Activated effector memory CD4-positive, alpha-beta T cell treated with anti-CD3 and anti-CD28 coated beads, Interleukin-2, amount 50 U/mL, for 16 hours (primary cell): Measurements from ENCODE around the gene KBTBD2.
"Not testable (repeated sequence)": the region's sequence is repeated elsewhere in the genome, so short reads cannot be mapped to it uniquely, and the experiment has no call there.

Experiments
- DNase-seq: peaks from one replicate; pipeline ENCODE4 v3.0.0-alpha.2; 2020

The KBTBD2 gene

DNA sequence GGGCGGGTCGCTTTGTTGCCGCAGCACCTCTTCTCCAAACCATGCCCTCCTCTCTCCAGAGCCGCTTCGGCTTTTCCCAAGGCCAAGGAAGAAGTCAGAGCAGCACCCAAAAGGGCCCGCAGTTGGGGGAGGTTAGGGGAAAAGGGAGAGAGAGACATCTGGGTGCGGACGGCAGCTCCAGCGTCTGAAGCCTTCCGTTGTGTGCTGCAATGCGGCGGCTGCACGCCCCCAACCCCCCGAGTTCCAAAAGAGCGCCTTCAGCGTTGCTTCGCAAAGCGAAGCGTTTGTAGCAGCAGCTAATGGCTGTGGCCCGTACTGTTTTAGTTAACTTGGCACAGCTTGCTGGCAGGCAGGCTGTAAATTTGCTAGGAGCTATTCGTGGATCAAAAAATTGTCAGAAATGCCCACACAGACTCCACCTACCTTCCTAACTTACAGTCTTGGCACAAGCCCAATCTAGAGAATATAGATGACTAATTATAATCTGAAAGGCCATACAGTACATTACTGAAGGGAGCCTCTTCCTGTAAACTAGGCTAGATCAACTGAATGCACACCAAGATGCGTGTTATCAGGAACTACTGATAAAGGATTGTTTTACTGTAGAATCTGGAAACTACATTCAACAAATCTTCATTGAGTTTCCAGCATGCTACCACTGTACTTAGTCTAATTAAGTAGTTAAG is 1.1 kb upstream of the KBTBD2 start:
- peak; percentile 80 for DNase-seq

DNA sequence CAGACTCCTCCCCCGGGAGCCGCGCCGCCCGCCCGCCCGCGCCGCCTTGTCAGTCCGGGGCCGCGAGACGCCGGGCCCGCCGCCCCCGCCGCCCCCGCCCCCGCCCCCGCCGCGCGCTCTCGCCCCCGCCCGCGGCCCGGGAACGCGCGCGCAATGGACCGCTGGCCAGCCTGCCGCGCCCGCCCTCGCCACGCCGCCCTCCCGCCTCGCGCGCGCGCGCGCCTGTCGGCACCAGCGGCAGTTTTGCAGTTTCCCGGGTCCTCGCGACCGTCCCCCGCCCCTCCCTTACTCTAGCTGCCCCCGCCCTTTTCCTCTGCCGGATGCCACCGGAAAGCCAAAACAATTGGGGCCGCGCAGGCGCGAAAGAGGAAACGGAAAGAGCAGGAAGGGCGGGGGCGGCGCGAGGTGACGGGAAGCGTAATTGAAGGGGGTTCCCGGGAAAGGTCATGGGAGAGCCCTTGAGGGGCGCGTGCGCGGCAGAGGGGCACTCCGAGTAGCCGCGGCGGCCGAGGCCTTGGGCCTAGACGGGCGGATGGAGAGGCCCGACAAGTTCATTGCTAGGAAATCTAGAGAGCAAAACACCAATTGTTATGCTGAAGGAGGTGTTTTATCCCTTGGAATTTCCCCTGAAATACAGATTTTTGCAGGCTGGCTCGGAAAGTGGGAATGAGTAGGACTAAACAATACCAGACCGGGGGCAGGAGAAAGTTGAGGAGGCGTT is 400 bp upstream of the KBTBD2 start:
- DNase-seq = peak; percentile 99

DNA sequence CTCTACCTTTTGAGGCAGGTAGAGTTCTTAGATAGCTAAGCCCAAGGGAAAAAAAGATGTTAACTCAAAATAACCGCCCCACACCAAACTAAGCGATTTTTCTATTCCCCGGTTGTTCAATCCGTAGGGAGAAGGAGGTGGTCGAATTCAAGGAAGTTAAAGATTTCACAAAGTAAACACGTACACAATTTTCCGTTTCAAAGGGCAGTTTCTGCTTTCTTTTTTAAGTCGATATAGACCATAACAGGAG is 842 bp downstream of the KBTBD2 start:
- no peak for DNase-seq

DNA sequence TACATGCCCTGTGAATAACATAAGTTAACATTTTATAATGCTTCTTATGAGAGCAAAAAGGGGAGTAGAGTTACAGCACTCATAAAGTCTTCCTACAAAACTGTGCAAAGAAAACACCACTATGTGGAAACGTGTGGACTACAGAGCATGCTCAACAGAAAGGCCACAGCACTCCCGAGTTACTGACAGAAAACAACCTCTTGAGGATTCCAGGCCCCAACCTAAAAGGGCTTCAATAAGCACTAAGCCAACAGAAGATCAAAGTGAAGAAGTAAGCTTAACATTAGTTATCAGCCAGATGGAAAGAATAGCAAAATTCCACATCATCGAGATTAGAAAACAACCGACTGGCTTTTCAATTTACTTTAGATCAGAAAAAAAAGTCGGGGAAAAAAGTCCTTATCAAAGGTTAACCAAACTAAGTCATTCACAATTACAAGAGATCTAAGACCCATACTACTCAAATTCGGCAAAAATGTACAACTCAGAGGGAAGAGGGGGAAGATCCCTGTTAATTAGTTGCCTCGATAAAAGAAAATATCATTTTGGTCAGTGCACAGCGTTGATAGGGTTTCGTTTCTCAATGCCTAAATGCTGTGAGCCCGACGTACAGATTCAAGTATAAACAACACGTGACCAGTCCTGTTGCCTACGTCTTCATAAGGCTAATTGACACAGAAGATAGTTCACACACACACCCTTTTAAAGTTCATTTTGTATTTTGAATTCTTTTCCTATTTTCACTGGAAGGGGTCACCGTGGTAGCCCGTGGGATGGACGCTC is 1.4 kb downstream of the KBTBD2 start:
- peak; percentile 68 for DNase-seq

DNA sequence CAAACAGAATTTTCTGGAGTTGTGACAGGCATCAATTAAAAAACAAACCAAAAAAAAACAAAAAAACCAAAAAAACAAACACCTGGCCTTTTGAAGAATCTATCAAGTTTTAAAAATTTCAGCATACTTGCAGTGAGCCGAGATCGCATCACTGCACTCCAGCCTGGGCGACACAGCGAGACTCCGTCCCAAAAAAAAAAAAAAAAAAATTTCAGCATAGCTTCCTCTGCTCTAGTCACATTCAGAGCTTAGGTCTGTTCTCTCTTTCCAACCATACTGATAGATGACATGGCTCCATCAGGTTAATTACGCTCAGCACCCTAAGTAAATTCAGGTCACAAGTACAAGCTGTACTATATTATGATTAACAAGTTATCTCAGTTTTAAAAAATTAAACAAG is 3.1 kb downstream of the KBTBD2 start:
- no peak for DNase-seq

DNA sequence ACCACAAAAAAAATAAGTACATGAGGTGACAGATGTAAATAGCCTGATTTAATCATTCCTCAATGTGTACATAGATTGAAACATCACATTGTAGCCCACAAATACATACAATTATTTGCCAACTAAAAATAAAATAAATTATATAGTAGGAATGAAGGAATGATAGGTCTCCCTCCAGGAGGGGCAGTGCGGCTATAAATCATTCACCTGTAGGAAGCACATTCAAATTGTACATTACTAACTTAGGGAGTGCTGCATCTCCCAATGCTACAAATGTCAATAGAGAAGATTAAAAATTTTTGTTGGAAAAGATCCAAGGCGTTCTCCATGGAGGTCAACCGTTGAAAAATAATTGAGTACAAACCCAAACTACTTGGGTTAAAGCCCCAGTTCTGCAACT is 4.2 kb downstream of the KBTBD2 start:
- DNase-seq = no peak

DNA sequence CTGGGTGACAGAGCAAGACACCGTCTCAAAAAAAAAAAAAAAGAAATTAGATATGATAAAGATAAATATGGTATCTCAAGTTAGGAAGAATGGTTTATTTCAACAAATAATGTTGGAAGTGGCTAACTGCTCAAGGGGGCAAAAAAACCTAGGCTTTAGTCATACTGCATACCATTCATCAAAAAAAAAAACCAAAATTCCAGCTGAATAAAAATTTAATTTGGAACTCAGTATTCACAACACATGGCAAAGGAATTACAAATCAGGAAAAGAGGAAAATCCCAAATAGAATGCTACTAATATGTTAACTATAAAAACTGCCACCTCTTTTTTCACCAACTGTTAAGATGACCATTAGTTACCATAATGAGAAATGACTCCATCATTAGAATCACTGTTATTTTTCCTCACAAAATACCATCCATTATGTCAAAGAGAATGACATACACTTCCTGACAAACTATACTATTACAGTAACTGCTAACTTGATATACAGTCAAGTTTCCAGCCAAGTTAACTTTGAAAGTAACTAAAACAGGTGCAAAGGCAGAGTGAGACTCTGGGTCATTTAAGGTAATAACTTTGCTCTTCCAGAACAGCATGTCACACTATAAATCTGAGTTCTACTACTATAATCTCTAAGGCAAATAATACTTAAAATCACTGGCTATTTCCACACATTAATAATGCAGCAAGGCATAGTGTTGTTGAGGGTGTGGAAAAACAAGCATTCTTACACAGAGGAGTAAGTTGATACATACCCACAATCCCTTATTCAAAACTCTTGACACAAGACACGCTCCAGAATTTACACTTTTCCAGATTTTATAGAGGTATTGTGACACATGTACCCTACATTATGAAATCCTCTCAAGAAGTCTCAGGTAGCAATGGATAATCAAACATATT is 10.2 kb downstream of the KBTBD2 start:
- no peak for DNase-seq

DNA sequence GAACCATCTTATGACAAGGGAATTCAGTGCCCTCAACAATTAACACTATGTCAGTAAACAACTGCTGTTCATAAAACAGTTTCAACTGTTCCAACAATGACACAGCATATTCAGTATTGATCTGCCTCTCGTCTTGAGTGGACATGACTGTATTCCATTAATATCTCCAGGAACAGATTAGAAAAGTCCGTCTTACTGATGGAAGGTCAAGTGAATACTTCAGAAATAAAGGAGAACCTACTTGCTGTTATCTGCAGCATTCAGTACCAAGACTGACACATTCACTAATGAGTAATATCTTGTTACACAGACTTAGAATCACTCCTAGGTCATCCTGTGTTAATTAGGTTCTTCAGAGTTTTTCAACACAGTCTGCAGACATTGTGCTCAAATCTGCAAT is 12.1 kb downstream of the KBTBD2 start:
- DNase-seq = no peak

DNA sequence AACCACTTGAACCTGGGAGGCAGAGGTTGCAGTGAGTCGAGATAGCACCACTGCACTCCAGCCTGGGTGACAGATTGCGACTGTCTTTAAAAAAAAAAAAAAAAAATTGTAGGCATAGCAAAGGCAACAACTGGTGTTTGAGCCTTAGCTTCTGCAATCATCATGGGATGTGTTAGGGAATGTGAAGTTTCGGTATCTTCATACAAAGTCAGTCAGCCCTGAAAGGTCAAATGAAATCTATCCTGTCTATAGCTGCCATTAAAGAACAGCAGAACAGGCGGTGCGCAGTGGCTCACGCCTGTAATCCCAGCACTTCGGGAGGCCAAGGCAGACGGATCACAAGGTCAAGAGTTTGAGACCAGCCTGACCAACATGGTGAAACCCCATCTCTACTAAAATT is 13.5 kb downstream of the KBTBD2 start:
- not testable (repeated sequence) for DNase-seq

DNA sequence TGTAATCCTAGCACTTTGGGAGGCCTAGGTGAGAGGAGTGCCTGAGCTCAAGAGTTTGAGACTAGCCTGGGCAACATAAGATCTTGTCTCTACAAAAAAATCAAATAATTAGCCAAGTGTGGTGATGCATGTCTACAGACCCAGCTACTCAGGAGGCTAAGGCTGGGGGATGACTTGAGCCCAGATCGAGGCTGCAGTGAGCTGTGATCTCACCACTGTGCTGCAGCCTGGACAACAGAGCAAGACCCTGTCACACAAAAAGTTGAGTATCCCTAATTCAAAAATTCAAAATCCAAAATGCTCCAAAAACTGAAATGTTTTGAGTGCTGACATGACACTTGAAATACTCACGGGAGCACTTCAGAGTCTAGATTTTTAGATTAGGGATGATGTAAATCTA is 19.1 kb downstream of the KBTBD2 start:
- no peak for DNase-seq

DNA sequence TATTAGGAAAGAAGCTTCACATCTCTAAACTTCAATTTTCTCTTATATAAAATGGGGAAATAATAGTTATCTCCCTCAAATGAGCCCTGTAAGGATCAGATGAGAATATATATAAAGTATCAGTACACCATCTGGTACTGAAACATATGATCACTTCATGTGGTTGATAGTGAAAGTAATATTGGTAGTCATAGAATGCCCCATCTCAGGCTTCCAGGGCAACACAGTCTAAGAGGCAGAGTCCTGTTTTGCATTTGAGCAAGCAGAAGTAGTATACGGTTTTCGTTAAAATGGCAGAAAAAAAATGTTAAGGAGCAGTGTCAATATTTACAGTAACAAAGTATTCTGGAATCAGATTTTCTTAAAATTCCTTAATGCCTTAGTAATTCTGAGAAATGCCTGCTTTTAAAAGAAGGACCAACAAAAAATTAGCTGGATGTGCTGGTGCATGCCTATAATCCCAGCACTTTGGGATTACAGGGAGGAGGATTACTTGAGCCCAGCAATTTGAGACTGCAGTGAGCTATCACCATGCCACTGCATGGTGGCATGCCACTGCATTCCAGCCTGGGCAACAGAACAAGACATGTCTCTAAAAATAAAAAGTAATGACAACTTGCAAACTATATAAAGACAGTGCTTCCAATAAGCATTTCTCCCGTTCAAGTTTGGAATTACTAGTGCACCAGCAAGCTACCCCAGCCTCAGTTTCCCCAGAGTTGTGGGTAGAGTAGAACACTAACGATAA is 19.8 kb downstream of the KBTBD2 start:
- no peak for DNase-seq

DNA sequence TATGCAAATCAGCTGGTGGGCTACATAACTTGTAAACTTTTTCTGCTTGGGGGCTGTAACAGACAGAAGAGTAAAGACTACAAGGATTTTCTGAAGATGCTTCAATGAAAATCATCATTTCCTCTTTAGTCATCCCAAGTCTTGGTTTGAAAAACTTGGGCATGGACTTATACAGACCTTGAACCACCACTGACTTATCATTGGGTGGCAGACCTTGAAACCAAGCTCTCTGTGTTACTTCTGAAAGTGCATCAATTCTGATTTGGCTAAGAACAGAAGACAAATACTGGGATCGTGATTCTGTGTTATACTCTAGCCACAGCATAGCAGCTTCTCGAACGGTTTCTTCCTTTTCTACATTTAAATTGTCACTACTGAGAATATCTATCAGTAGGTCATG is 21.3 kb downstream of the KBTBD2 start:
- no peak for DNase-seq

DNA sequence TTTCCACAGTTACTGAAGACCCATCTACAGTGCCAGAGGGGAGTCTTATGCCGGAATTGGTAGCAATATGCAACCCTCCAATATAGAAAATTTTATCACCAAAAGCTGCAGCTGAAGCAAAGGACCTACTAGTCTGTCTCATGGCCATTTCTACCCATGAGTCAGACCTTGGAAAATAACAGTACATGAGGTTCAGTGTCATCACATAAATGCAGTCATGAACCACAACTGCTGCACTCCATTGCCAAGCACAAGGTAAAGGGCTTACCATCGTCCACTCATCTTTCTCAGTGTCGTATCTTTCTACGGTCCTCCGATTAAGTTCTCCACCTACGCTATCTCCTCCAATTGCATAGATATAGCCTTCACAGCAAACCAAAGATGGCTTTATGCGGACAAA is 21.8 kb downstream of the KBTBD2 start:
- DNase-seq = no peak

DNA sequence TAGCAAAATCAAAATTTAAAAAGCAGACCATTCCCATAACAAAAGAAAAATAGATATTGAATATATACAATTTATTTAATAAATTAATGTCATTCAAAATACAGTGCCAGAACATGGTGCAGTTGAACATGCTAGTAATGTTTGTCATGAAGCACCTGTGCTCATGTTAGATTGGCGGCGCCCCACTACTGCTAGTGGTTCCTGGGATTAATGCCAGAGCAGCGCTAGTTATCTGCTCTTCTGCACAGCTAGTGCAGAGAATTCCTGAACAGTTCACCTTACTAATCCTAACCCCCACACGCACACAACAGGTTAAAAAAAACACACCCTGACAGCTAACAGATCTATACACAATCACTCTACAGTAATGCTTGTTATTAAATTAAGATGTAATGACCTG is 23.4 kb downstream of the KBTBD2 start:
- DNase-seq = no peak

DNA sequence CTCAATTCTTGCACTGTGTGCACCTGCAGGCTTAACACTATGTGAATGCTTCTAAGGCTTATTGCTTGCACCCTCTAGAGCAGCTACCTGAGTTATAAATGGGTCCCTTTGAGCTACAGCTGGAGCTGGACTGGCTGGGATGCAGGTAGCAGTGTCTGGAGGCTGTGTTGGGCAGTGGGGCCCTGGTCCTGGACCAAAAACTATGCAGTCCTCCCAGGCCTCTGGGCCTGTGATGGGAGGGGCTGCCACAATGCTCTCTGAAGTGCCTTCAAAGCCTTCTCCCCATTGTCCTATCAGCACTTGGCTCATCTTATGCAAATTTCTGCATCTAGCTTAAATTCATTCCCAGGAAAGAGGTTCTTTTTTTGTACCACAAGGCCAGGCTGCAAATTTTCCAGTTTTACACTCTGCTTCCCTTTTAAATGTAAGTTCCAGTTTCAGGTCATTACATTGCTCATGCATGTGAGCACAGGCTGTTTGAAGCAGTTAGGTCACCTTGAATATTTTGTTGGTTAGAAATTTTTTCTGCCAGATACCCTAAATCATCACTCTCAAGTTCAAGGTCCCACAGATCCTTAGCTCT is 26.0 kb downstream of the KBTBD2 start:
- DNase-seq = no peak

DNA sequence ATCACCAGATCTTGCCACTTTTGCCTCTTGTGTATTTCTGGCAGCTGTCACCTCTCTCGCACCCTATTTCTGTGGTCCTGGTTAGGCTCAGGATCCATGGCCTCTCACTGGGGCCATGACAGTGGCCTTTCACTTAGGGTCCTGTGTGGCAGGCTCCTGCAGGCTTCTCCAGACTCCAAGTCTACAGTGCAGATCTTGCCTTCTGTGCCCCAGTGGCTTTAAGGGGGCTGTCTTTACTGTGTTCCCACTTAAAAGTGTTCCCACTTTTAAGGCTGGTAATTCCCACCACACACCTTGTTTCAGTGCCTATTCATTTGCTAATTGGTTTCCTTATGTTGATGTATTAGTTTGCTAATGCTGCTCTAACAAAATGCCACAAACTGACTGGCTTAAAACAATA is 27.7 kb downstream of the KBTBD2 start:
- not testable (repeated sequence) for DNase-seq

DNA sequence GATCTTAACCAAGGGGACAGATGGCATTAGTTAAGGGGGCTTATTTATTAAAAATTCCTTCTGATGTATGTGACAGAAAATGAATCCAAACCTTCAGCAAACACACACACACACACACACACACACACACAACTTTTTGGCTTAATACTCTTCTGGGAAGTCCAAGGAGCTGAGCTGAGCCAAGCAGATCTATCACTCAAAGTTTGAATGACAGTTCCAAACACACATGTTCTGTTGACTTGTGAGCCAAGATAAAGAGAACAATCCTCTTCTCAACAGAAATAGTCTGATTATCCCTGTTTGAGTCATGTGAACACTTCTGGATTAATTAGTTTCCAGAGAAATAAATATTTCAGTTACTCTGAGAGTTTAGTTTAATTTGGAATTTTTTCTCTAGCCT is 31.5 kb downstream of the KBTBD2 start:
- DNase-seq = no peak

DNA sequence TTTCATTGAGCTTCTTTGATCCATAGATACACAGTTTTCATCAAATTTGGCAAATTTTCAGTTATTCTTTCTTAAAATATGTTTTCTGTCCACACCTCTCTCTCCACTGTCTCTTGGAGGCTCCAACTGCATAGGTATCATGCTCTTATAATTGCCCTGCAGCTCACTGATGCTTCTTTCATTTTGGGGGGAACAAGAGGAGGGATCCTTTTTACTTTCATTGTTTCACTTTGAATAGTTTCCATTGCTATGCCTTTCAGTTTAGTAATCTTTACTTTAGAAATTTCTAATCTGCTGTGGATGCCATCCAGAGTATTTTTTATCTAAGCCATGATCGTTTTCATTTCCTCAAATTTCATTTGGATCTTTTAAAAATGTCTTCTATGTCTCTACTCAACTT is 32.9 kb downstream of the KBTBD2 start:
- DNase-seq = no peak

DNA sequence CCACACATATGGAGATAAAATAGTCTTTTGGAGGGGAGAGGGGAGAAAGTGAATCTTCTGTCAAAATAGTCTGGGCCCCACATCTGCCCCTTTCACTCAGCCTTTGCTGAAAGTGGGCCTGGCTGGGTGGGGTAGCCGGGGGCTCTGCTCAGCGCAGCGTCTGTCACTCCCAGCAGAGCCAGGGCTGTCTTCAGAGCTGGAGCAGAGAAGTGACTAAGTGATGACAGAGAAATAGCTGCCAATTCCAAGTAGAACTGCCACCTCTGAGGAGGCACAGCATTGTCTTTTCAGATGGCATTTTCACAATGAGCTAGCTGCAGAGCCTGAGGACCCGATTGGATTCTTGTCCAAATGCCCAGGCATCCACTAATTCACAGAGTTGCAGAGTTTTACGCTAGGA is 34.5 kb downstream of the KBTBD2 start:
- DNase-seq = not testable (repeated sequence)

DNA sequence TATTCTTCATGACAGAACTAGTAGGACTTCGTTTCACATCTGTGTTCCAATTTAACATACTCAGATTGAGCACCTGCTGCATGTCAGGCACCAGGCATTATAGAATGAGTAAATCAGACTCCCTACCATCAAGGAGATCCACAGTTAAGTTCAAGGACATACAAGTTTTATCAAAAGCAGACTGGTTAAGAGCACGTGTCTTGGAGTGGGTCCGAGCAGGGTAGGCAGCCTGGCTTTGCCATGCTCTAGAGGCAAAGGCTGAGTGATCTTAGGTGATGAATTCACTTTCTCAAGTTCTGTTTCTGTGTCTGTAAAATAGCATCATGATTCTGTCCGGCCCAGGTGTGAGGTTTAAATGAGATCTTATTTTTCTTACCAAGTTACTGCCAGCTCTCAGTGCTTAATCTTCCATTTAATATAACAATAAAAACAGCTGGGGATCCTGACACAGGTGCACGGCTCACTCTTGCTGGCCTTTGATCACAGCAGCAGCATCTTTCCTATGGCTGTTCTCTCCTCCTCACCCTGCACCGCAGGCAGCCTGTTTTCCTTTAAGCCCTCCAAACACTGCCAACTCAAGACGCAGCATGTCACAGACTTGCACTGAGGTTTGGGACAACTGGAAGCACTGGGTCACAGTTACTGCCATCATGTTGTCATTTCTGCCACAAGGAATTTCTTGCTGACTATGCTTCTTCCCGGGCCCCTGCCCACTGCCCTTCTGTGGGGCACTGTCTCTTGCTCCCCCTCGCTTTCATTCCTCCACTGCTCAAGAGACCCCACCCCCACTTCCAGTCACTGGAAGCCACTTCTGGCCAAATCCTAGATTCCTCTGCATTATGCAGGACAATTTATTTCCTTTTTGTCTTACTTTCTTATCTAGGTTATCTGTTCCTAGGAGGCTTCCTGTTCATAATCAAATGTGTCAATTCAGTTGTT is 35.5 kb downstream of the KBTBD2 start:
- DNase-seq = not testable (repeated sequence)

DNA sequence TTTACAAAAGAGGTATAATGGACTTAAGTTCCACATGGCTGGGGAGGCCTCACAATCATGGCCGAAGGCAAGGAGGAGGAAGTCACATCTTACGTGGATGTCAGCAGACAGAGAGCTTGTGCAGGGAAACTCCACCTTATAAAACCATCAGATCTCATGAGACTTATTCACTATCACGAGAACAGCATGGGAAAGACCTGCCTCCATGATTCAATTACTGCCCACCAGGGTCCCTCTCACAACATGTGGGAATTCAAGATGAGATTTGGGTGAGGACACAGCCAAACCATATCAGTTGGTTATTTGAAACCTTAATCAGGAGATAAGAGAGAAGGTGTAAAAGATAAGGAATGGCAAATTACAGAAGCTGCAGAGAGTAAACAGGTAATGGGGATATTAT is 40.9 kb downstream of the KBTBD2 start:
- DNase-seq = not testable (repeated sequence)
